Measurements from ENCODE around the gene PSIP1.

- no peak for TF ChIP-seq CTCF (IDR thresholded peaks at IDR 0.05; ENCODE audit: low read length)
- no peak for TF ChIP-seq EZH2 (IDR thresholded peaks at IDR 0.05; ENCODE audit: borderline replicate concordance, low read length)
These were observed 12.3 kb downstream of the PSIP1 start for GRCh38 chr9:15498246-15498995.

Measured in OCI-LY1 (cell line).